GM19438 (cell line): Measurements from ENCODE around the gene MRPL24.
"Not testable (repeated sequence)": the region's sequence is repeated elsewhere in the genome, so short reads cannot be mapped to it uniquely, and the experiment has no call there.

Experiments used
- ATAC-seq: cut with Tn5 transposase; IDR thresholded peaks from one replicate; pipeline ENCODE4 v1.9.1; 2021; ENCODE audit warnings: low read depth; ENCODE audit not compliant: unreplicated experiment

The MRPL24 gene

DNA sequence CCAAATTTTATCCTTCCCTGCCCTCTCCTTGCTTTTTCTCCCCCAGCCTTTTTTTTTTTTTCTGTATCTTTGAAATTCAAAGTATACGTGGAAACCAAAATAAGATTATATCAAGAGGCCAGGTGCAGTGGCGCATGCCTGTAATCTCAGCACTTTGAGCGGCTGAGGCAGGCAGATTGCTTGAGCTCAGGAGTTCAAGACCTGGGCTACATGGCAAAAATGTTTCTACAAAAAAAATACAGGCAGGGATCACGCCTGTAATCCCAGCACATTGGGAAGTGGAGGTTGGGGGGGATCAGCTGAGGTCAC lies 19.9 kb upstream of the MRPL24 start:
- no peak for ATAC-seq

DNA sequence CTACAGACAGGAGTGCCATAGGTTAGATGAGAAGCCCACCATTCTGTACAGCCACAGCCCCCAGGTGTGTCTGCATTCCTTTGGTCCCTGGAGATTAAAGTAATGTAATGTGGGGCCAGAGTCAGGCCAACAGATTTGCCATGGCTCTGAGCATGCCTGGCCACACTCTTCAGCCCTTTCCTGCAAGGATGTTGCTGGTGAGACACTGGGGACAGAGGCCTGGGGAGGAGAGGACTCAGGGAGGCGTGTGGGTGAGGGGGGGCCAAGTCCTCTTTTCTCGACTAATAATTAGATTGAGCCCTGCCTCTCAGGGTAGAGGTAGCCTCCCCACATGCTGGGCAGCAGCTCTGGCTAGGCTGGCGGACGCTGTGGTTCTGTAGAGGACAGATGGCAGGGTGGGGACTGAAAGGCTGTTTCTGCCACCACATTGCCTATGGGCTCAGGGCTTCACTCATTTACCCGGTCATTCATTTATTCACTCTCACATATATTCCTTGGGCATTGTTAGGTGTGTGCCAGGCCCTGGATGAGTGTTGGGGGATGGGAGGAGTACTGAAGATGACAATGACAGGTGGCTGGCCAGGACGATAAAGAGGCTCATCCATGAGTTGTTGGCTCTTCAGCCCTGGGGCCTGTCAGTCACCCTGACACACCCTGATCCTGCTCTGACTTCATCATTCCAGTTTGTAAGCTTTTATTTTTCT lies 19.4 kb upstream of the MRPL24 start:
- no peak for ATAC-seq

DNA sequence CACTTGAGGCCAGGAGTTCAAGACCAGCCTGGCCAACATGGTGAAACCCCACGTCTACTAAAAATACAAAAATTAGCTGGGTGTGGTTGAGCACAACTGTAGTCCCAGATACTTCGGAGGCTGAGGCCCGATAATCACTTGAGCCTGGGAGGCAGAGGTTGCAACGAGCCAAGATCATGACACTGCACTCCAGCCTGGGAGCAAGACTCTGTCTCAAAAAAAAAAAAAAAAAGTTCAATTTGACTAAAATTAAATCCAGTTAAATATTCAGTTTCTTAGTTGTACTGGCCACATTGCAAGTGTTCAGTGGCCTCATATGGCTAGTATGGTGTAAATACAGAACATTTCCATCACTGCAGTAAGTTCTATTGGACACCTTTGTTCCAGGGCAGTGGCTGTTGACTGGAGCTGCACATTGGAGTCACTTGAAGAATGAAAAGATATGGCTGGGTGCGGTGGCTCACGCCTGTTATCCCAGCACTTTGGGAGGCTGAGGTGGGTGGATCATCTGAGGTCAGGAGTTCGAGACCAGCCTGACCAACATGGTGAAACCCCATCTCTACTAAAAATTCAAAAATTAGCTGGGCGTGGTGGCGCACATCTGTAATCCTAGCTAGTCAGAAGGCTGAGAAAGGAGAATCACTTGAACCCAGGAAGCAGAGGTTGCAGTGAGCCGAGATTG lies 16.8 kb upstream of the MRPL24 start:
- not testable (repeated sequence) for ATAC-seq

DNA sequence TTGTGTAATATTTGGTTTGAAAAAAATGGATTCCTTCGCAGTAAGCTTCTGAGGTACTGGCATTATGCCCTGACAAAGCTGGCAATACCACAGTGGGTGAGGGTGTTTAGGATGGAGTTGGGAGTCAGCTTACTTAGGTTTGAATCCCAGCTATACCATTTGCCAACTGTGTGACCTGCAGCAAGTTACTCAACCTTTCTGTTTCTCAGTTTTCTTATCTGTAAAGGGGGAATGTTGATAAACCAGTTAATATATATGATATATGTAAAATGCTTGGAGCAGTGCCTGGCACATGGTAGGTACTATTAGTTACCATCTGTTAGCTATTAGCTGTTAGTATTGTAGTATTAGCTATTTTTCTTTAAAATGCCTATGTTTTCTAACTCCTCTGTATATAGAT lies 15.5 kb upstream of the MRPL24 start:
- no peak for ATAC-seq

DNA sequence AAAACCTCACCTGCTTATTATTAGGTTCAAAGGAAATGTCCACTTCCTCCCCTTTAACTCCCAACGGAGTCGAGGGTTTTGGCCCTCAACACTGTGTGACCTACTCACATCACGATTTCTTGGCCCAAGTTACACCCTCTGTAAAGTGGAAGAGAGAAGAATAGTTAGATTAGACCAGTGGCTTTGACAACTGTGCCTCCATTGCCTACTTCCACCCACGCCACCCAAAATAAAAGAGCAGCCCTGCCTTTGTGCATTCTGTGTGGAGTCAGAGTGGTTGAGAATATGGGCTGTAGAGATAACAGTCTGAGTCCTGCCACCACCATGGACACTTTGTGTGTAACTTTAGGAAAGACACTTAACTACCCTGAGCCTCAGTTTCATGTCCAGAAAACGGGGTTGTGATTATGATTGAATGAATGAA lies 14.7 kb upstream of the MRPL24 start:
- ATAC-seq = no peak

DNA sequence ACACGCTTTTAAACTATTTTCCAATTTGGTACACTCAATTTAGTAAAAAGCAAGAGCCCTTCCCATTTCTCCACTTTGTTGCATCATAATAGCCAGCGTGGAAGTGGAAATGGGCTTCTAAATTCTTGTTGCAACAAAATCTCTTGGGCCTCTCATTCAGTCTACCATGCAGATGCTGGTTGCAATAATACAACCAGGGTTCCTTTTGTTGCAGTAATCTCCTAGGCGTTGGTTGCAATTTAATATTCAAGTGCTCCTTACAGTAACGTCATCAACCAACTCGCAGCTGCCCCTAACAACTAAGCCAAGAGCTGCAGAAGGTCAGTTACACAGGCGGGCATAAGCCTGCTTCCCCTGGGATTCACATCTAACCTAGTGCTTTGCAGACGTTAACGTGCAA lies 13.3 kb upstream of the MRPL24 start:
- no peak for ATAC-seq

DNA sequence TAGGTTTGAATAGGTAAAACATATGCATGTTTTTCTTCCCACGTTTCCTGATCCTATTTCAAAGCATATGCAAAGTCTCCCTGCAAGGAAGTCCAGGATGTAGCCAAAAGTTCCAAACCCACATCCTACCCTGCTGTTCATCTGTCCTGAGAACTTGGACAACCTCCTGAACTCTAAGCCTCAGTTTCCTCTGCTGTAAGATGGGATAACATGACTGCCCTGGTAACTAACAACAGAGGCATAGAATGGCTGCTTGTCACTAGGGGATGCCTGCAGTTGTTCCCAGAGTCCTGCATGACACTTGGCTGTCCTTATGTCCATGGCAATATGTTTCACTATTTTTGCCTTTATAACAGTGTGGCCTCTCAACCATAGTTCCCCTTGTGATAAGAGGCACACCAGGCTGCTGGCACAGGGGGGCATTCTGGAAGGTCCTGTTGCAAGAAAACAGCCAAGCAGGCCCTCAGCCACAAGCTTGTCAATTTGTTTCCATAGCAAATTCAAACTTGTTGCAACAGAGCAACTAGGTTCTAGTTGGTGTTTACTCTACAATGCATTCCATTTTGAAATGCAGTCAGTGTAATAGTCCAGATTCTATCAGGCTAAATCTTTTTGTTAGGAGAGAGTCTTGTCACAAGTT lies 12.1 kb upstream of the MRPL24 start:
- no peak for ATAC-seq

DNA sequence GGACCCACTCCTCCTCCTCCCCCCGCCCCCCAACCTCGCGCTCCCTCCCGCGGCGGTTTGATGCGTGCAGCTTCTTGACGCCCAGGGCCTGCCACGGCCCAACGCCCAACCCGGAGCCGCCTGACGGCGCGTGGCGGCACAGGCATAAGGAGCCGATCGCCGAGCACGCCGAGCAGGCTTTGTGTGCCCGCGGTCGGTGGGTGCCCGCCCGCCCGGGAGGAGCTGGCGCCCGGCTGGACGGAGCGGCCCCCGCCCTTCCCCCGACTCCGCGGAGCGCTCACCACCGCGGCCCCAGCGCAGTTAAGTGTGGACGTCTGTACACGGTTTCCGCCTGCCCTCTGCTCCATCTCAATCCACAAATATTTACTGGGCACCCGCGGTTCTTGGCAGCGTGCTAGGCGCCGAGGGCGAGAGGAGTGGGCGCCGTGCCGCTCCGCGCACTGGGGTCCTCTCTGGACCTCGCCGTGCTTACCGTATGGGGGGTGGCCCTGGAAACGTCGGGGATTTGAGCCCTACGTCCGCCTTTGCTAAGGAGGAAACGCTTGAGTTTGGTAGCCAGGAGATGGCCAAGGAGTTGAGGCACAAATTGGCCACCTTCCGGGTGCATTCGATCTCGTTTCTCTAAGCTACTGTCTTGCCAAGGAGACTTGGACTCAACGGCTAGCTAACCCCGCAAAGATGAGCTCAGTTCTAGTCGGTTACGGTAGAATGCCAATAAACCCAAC lies 11.0 kb upstream of the MRPL24 start:
- ATAC-seq = peak; percentile 55

DNA sequence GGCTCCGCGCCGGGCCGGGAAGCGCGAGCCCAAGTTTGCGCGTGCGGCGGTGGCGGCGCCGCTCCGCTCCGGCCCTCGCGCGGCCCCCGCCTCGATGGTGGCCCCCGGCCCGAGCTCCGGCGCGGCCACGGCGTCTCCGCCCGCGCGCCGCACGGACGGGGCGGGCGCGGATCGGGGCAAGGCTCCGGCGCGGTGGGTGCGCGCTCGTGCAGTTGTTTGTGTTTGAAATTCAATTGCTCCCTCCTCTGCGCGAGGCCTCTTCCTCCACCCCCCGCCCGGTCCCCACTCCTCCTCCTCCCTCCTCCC lies 10.5 kb upstream of the MRPL24 start, which contains the start of gene HDGF:
Gene HDGF, minus strand, starts transcription at position 225 of the 306 bp plus-strand sequence. CDS start 246 bp downstream, outside the sequence.
- ATAC-seq = peak; percentile 12

DNA sequence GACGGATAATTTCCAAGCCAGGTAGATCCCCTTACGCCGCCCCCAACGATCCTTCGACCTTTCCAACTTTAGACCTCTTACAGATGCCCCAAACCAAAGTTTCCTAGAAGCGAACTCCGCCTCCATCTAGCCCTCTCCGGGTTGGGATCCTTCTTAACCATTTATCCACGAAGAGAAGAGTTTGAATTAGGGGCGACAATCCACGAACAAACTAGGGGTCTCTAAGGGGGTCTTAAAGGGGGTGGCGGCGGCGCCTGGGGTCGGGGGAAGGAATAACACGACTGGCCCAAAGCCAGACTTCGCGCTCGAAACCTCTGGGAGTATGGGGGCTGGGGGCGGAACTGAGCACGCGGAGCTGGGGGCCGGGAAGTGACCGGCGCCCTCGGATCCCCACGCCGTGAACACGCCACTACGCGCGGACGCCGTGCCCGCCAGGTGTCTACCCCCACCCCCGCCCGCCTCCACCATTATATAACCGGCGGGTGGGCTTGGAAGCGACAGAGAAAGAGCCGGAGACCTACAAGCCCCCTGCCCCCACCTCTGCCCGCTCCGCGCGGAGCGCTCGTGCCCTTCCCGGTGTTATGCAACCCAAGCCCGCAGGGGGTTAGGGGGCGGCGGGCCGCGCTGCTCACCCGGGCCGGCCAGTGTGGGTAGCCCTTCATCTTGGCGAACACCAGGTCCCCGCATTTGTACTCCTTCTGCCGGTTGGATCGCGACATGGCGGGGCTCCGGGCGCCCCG lies 10.0 kb upstream of the MRPL24 start:
- peak; percentile 4 for ATAC-seq

DNA sequence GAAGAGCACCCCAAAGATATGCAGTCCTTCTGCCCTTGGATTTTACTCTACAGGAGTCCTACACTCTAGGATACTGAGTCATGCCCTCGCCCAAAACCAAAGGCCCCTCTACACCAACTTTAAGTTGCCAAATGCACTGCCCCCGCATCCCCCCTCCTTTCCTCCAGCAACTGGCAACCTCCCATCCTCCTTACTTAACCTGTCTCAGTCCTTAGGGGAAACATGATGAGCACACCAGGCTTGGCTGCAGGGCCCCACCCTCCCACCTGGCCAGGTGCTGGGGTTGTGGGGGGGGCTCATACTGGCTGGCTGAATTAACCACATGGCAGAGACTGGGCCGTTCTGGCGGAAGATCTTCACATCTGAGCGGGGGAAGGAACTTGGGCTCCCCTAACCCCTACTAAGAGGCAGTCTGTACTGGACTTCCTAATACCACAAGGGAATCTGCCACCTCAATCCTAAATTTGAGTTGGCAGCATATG lies 9.3 kb upstream of the MRPL24 start:
- no peak for ATAC-seq

DNA sequence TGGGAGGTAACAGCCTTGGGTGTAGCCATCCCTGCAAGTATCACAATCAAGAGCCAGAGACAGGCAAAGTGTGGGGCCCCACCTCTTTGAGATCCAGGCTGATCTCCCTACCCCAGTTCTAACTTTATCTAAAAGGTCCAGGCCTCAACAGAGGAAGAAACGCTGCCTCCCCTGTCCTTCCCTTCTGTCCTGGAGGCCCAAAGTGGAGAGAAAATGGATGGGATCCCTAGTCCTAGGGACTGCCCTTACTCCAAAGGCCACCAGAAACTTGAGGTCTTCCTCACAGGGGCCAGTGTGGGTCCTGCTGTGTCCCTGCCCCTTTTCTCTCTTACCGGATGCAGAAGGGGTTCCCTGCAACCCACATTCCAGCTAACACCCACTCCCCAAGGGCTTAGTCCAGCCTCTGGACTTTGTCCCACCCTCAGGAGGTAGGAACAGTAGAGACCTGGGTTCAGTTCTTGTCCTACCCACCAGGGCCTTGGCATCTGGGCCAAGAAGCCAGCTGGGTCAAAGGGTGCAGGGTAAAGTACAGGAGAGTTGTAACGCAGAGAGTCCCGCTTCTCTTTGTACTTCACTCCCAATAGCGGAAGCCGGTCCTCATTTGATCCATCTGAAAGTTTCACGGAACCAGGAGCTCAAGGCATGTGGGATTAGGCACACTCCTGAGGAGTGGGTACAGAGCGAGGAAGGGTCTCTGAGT lies 8.7 kb upstream of the MRPL24 start:
- no peak for ATAC-seq

DNA sequence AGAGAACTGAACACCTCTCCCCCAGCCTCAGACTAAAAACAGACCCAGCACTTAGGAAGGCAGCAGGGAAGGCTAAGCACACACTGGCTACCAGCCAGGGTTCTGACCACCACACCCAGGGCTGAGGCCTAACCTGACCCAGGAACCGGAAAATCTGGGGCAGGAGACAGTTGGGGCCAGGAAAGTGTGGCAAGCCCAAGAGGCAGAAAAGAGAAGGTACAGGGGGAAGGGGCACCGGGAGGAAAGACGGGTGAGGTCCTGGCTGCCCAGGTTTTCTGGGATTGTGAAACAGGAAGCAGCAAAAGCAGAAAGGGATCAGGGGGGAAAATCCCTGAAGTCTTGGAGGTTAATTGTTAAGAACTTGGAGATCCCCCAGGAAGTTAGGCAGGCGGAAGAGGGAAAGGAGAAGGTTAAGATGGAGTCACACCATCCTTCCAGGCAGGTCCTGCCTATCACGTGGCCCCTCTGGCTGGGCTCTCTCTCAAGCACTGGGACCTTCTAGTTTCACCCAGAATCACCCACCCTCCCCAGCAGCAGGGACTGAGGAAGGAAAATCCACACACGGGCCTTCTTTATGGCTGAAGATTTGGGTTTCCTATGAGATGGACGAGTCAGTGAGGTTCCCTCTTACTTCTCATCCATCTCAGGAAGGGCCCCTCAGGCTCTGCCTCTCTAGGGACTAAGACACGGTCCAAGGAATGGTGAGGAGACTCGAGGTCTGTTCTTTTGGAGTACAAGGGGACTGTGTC lies 8.0 kb upstream of the MRPL24 start:
- no peak for ATAC-seq

DNA sequence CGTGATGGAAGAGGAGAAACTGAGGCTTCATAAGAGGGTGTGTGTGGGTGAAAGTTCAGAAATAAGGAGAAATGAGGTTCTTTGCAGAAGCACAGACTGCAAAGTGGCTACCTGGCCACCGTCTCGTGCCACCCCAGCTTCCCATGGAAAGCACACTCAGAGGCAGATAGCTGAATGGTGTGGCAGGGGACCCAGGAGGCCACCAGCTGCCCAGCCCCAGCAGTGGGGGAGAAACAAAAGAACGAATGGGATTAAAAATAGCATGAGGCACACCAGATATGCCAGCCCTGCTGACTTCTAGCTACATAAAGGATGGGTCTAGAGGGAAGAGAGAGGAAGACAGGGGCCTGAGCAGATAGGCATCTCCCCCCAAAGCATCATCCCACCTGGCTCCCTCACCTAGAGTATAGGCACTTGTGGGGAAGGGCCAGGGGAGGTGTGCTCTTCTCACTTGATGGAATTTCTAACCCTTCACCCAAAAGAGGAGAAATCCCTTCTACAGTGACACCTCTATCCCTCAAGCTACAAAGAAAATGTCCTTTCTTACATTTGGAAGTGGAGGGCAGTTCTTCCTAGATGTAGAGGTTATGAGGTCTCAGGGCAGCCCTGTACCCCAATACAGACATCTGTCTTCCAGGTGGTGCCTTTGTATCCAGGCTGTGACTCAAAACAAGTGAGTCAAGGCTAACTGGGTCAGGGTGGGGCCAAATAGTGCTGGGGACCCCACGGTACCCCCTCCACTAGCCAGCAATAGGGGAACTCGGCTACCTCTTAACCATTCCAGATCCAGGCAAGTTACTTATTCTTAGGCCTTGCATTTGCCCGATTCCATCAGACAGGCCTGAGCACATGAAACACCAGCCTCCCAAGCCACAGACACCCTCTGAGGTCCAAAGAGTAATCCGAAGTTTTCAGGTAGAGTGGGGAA lies 7.1 kb upstream of the MRPL24 start:
- ATAC-seq = no peak

DNA sequence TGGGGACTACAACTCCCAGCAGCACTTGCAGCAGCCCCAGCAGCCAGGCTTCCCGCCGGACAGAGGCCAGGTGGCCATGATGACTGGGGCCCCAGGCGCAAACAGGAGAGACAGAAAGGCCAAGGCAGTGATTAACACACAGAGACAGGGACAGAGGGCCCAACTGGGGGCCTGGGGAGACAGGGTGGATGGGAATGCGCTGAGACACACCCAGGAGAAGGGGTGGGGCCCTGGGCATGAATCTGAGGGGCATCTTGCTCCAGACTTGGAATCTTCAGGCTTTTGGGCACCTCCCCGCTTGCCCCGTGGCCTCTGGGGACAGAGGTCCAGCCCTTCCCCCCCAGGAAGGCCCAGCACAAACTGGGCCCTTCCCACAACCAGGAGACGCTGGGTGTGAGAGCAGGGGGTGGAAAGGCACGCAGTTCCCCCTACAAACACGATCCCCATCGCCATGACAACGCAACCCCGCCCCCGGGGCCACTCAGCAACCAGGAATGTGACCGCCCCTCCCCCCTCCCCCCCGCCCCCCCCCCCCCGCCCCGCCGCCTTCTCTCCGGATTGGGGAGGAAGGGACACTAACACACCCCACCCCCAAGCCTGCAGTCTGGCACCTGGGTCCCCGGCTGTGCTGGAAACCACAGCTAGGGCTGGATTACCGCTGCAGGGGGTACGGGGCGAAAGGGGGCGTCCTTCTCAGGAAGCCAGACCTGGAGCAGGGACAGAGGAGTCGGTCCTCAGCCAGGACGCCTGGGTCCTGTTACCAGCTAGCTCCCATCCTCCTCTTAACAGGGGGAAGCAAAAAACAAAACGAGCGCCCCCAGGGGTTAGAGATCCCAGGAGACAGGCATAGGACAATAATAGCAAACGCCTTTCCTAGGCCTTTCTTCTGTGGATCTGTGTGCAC lies 6.1 kb upstream of the MRPL24 start:
- ATAC-seq = no peak

DNA sequence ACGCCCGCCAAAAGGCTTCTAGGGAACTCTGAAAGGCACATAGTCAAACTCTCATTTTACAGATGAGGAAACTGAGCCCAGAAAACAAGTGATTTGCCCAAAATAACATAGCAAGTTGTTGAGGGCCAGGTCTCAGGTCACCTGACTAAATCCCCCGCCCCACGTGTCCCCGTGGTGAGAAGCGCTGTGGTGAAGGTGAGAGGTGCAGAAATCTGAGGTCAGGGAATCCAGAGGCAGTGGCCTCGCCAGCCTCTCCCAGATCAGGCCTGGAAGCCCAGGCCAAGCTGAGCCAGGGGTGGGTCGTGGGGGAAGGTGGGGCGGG lies 5.5 kb upstream of the MRPL24 start:
- no peak for ATAC-seq

DNA sequence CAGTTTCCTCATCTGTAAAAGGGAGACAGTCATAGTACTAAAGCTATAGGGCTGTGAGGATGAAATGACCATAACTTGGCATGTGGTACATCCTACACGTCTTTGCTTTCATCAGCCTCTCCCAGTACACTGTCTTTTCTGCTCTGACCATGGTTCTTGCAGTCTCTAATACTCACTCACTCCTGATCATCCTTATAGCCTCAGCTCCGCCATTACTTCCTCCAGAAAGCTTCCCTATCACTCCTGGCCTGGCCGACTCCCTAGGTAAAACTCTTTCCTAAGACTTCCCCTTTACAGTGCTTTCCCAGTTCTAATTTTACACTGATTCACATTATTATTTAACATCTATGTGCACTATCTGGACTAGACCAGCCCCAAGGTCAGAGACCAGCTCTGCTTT lies 5.0 kb upstream of the MRPL24 start:
- ATAC-seq = no peak
